Stimulated activated CD8-positive, alpha-beta memory T cell treated with anti-CD3 and anti-CD28 coated beads, Interleukin-4, amount 100 ng/mL, for 1 hour (primary cell): ENCODE results near the gene MRPL37.
"Not testable (repeated sequence)": the region's sequence is repeated elsewhere in the genome, so short reads cannot be mapped to it uniquely, and the experiment has no call there.

Source experiments
- DNase-seq, 2 donors: peaks; one replicate each; pipeline ENCODE4 v3.0.0-alpha.2; 2020; ENCODE audit warnings: low read depth in 2 of 2, low spot score in 1 of 2

Gene MRPL37

GRCh38 chr1:54172614-54173599, 27.1 kb upstream of the MRPL37 start:
- no peak for DNase-seq

- no peak for DNase-seq
These were observed 26.3 kb upstream of the MRPL37 start for GRCh38 chr1:54173681-54174080.

GRCh38 chr1:54174106-54174505, 25.9 kb upstream of the MRPL37 start:
- DNase-seq = no peak

GRCh38 chr1:54176621-54177327, 23.2 kb upstream of the MRPL37 start:
- DNase-seq = no peak

GRCh38 chr1:54177726-54178125, 22.2 kb upstream of the MRPL37 start:
- no peak for DNase-seq

GRCh38 chr1:54178296-54179070, 21.5 kb upstream of the MRPL37 start:
- no peak for DNase-seq

- no peak for DNase-seq
These were observed 19.1 kb upstream of the MRPL37 start for GRCh38 chr1:54180701-54181360.

- no peak for DNase-seq
These were observed 13.9 kb upstream of the MRPL37 start for GRCh38 chr1:54186056-54186455.

GRCh38 chr1:54188291-54188690, 11.7 kb upstream of the MRPL37 start:
- no peak for DNase-seq

GRCh38 chr1:54190526-54190925, 9.4 kb upstream of the MRPL37 start:
- DNase-seq = no peak

- DNase-seq = no peak
These were observed 8.4 kb upstream of the MRPL37 start for GRCh38 chr1:54191525-54191924.

- DNase-seq = no peak
These were observed 6.5 kb upstream of the MRPL37 start for GRCh38 chr1:54193453-54193852.

GRCh38 chr1:54199151-54199764, 709 bp upstream of the MRPL37 start:
- no peak for DNase-seq

- no peak for DNase-seq
These were observed 591 bp downstream of the MRPL37 start for GRCh38 chr1:54200519-54200997.

- DNase-seq = no peak
These were observed 4.2 kb downstream of the MRPL37 start for GRCh38 chr1:54204199-54204598.

- no peak for DNase-seq
These were observed 7.3 kb downstream of the MRPL37 start for GRCh38 chr1:54207287-54207686.

GRCh38 chr1:54207896-54208295, 7.9 kb downstream of the MRPL37 start:
- DNase-seq = not testable (repeated sequence)

GRCh38 chr1:54212872-54213271, 12.9 kb downstream of the MRPL37 start:
- DNase-seq = no peak

GRCh38 chr1:54215523-54215922, 15.6 kb downstream of the MRPL37 start:
- no peak for DNase-seq
